Right cardiac atrium (tissue), 5 donors: Measurements from ENCODE around the gene NCOA1. TPM values are rescaled to one million over a fixed set of nuclear protein-coding genes. Genes with fewer than 3 reads are reported as not detected.

Experiments
- ATAC-seq, 2 donors: fragments of 200-7000 bp; cut with Tn5 transposase; one replicate each; pipeline versions ENCODE4 v1.8.0 to v1.9.1; 2020; ENCODE audit warnings: moderate library complexity in 2 of 2, mild to moderate bottlenecking in 1 of 2
- DNase-seq, 3 donors: peaks; one replicate each; pipeline ENCODE4 v3.0.0-alpha.2; 2020
- H3K27ac ChIP-seq: one replicate; pipeline ENCODE4 v1.5.1; 2013; ENCODE audit warnings: mild to moderate bottlenecking, low read length, control low read depth, moderate library complexity
- H3K27me3 ChIP-seq: one replicate; pipeline ENCODE4 v1.6.1; 2013; ENCODE audit not compliant: control insufficient read depth, insufficient read depth
- H3K4me1 ChIP-seq: one replicate; pipeline ENCODE4 v1.6.1; 2013; ENCODE audit warnings: low read length; ENCODE audit not compliant: control insufficient read depth, insufficient read depth
- H3K4me3 ChIP-seq: one replicate; pipeline ENCODE4 v1.5.1; 2013; ENCODE audit warnings: low read length, control low read depth
- H3K9me3 ChIP-seq: one replicate; pipeline ENCODE4 v1.6.1; 2013; ENCODE audit warnings: low read length; ENCODE audit not compliant: control insufficient read depth
- WGBS: extraction: QIAGEN DNeasy Blood & Tissue Kit; methylation state at CpG from one replicate; pipeline ENCODE4 v1.1.7; 2013; 5-methylcytosine and 5-hydroxymethylcytosine counted together
- intact Hi-C, 4 donors: fragments of 100-400 bp; cut with DNase I; formaldehyde crosslinking; loops; one replicate each; pipeline versions ENCODE4 v1.11.0 to v1.14.0; 2022 to 2023
- polyA plus RNA-seq: library from polyadenylated mRNA; stranded (reverse); fragments of 200-250 nt; gene quantifications from one replicate; pipeline ENCODE4 v1.2.3, GENCODE V29; 2013
- total RNA-seq, 4 donors: library from RNA; stranded (reverse); fragmentation: NEBNext Ultra II Directional; extraction: Animal tissue kit (Norgen Biotek cat#: 25700); gene quantifications; one replicate each; pipeline ENCODE4 v1.2.1, GENCODE V29; 2021
- donor health status: healthy with polysubstance abuse.
- donor health status: DM: no; HTN: yes; CAD: no.
- donor health status: DM: no; HTN: no; CAD: no.
- donor health status: DM: no; HTN: yes; CAD: no; lungs with severe emphysema.
- donor health status: DM: yes; HTN: yes; CAD: no.

The NCOA1 gene
- total and polyA plus RNA-seq, 5 donors: 11.8 to 37.1 (median 34.6) TPM

GRCh38 chr2:24632172-24632571 lies 141.1 kb downstream of the NCOA1 start:
- H3K4me3 ChIP-seq: no peak overlapping the region
- no peak for DNase-seq
- no peak overlapping the region for H3K27ac ChIP-seq
- H3K9me3 ChIP-seq: no peaks in the 10 kb centered on the region
- 71% methylated on average over 1 of the region's 1 CpG for WGBS
- H3K4me1 ChIP-seq: no peaks in the 10 kb centered on the region
- no peaks in the 10 kb centered on the region for H3K27me3 ChIP-seq
- intact Hi-C loops: no loop called here
- no peak for ATAC-seq

GRCh38 chr2:24635181-24635580 lies 144.1 kb downstream of the NCOA1 start:
- H3K4me1 ChIP-seq: no peaks in the 10 kb centered on the region
- no peak for ATAC-seq
- H3K27me3 ChIP-seq: no peaks in the 10 kb centered on the region
- H3K9me3 ChIP-seq: no peaks in the 10 kb centered on the region
- H3K4me3 ChIP-seq: no peak overlapping the region
- WGBS: 91% methylated on average over 2 of the region's 2 CpGs
- H3K27ac ChIP-seq: no peak overlapping the region
- intact Hi-C loops: no loop called here
- no peak for DNase-seq

- intact Hi-C loops: no loop called here
- no peaks in the 10 kb centered on the region for H3K9me3 ChIP-seq
- no peak overlapping the region for H3K4me3 ChIP-seq
- WGBS: 90% methylated on average over 1 of the region's 1 CpG
- H3K27me3 ChIP-seq: no peaks in the 10 kb centered on the region
- H3K27ac ChIP-seq: no peak overlapping the region
- DNase-seq (no peak), ATAC-seq (no peak)
- no peaks in the 10 kb centered on the region for H3K4me1 ChIP-seq
Measured at GRCh38 chr2:24638568-24638967, 147.5 kb downstream of the NCOA1 start.

- Histone ChIP-seq H3K27ac (no peak overlapping the region), H3K4me3 (no peak overlapping the region), H3K27me3 (no peaks in the 10 kb centered on the region), H3K9me3 (no peaks in the 10 kb centered on the region), H3K4me1 (no peaks in the 10 kb centered on the region)
- 100% methylated on average over 1 of the region's 1 CpG for WGBS
- DNase-seq (no peak), ATAC-seq (no peak)
- intact Hi-C loops: no loop called here
Measured at GRCh38 chr2:24642351-24642750, 151.3 kb downstream of the NCOA1 start.

GRCh38 chr2:24643051-24643450 lies 152.0 kb downstream of the NCOA1 start:
- H3K9me3 ChIP-seq: no peaks in the 10 kb centered on the region
- H3K4me1 ChIP-seq: no peaks in the 10 kb centered on the region
- no peak overlapping the region for H3K27ac ChIP-seq
- ATAC-seq (no peak), DNase-seq (no peak)
- intact Hi-C loops: no loop called here
- H3K4me3 ChIP-seq: no peak overlapping the region
- WGBS: 72% methylated on average over 1 of the region's 1 CpG
- no peaks in the 10 kb centered on the region for H3K27me3 ChIP-seq

- intact Hi-C loops: no loop called here
- DNase-seq (no peak), ATAC-seq (no peak)
- H3K27ac ChIP-seq: no peak overlapping the region
- H3K4me1 ChIP-seq: no peaks in the 10 kb centered on the region
- WGBS: 94% methylated on average over 2 of the region's 2 CpGs
- H3K9me3 ChIP-seq: no peaks in the 10 kb centered on the region
- no peaks in the 10 kb centered on the region for H3K27me3 ChIP-seq
- H3K4me3 ChIP-seq: no peak overlapping the region
Measured at GRCh38 chr2:24644032-24644431, 153.0 kb downstream of the NCOA1 start.

- H3K9me3 ChIP-seq: no peaks in the 10 kb centered on the region
- H3K27me3 ChIP-seq: no peaks in the 10 kb centered on the region
- no peak overlapping the region for H3K27ac ChIP-seq
- intact Hi-C loops: no loop called here
- ATAC-seq: no peak
- H3K4me3 ChIP-seq: no peak overlapping the region
- DNase-seq: no peak
- no peaks in the 10 kb centered on the region for H3K4me1 ChIP-seq
Measured at GRCh38 chr2:24650997-24651642, 160.1 kb downstream of the NCOA1 start.

- Histone ChIP-seq H3K27ac (no peak overlapping the region), H3K27me3 (no peaks in the 10 kb centered on the region), H3K4me3 (no peak overlapping the region), H3K4me1 (peaks cover 2% of the 10 kb centered on the region), H3K9me3 (no peaks in the 10 kb centered on the region)
- DNase-seq (no peak), ATAC-seq (no peak)
- intact Hi-C loops: no loop called here
Measured at GRCh38 chr2:24651643-24652003, 160.6 kb downstream of the NCOA1 start.

GRCh38 chr2:24652265-24653182 lies 161.5 kb downstream of the NCOA1 start:
- DNase-seq (no peak), ATAC-seq (no peak)
- intact Hi-C loops: no loop called here
- H3K4me3 ChIP-seq: no peak overlapping the region
- no peaks in the 10 kb centered on the region for H3K27me3 ChIP-seq
- no peaks in the 10 kb centered on the region for H3K9me3 ChIP-seq
- H3K4me1 ChIP-seq: peaks cover 2% of the 10 kb centered on the region
- no peak overlapping the region for H3K27ac ChIP-seq
- WGBS: 85% methylated on average over 3 of the region's 3 CpGs

- peaks cover 3% of the 10 kb centered on the region for H3K4me1 ChIP-seq
- H3K9me3 ChIP-seq: no peaks in the 10 kb centered on the region
- H3K27ac ChIP-seq: no peak overlapping the region
- intact Hi-C loops: no loop called here
- no peak overlapping the region for H3K4me3 ChIP-seq
- DNase-seq (no peak), ATAC-seq (peak; percentile 57 to 72)
- WGBS: 79% methylated on average over 2 of the region's 2 CpGs
- no peaks in the 10 kb centered on the region for H3K27me3 ChIP-seq
Measured at GRCh38 chr2:24657818-24658217, 166.8 kb downstream of the NCOA1 start.

GRCh38 chr2:24658531-24659202 lies 167.6 kb downstream of the NCOA1 start:
- H3K4me1 ChIP-seq: peaks cover 3% of the 10 kb centered on the region
- WGBS: 73% methylated on average over 4 of the region's 4 CpGs
- intact Hi-C loops: no loop called here
- H3K9me3 ChIP-seq: no peaks in the 10 kb centered on the region
- no peak overlapping the region for H3K27ac ChIP-seq
- DNase-seq (no peak), ATAC-seq (peak; percentile 70 to 75)
- H3K4me3 ChIP-seq: no peak overlapping the region
- H3K27me3 ChIP-seq: no peaks in the 10 kb centered on the region
